K562 (cell line): ENCODE data around the gene BCL3. TPM values are rescaled to one million over a fixed set of nuclear protein-coding genes. Genes with fewer than 3 reads are reported as not detected.

ENCODE experiments used
- ATAC-seq: fragments of 200-7000 bp; cut with Tn5 transposase; 3 replicates; pipeline ENCODE4 v1.9.1; 2020; ENCODE audit warnings: moderate library complexity
- BruUV-seq: library from RNA; stranded (reverse); fragments of 400-500 nt; replicated peaks from 2 replicates; lab custom pipeline; 2021; lab: Mats Ljungman, UMichigan
- CTCF ChIA-PET: fragments of 300-600 bp; formaldehyde crosslinking; extraction: SDS; loops from one replicate; lab custom pipeline; 2021; ENCODE audit warnings: low intra/inter-chr PET ratio; lab: Yijun Ruan, JAX
- POLR2A ChIA-PET: fragments of 300-600, 350-650 bp; sonication (Branson Sonifier 250); formaldehyde crosslinking; extraction: SDS; loops from one replicate; lab custom pipeline; 2021; ENCODE audit warnings: antibody characterized with exemption, inconsistent platforms; lab: Yijun Ruan, JAX
- DNase-seq, 4 experiments: peaks; one replicate each; pipeline versions ENCODE4 v3.0.0 to v3.0.0-alpha.2; 2011 to 2018; ENCODE audit warnings: low spot score in 3 of 4, mixed read lengths in 3 of 4; ENCODE audit errors: extremely low read depth in 1 of 4
- FAIRE-seq: peaks from 2 replicates; lab custom pipeline; 2011; peaks lifted over from hg19 to GRCh38; lab: Jason Lieb, UNC
- H2AFZ ChIP-seq: 2 replicates; pipeline ENCODE4 v1.6.0; 2011; ENCODE audit warnings: low read depth, low read length, control low read depth, inconsistent platforms
- H3K27ac ChIP-seq: fragments of 200-600 bp; 3 replicates; pipeline ENCODE4 v1.8.0; 2011; ENCODE audit warnings: low read depth, mild to moderate bottlenecking, control low read depth, inconsistent platforms, low read length, moderate library complexity, mixed read lengths; ENCODE audit errors: extremely low read depth
- H3K27me3 ChIP-seq, 2 experiments: fragments of 300-600 bp in 1 of 2; 2 replicates in 1 of 2; 3 replicates in 1 of 2; pipeline versions ENCODE4 v1.6.0 to v1.8.0; 2011; ENCODE audit warnings: inconsistent platforms in 2 of 2, low read length in 2 of 2, mild to moderate bottlenecking in 1 of 2, mixed read lengths in 1 of 2, moderate library complexity in 1 of 2; ENCODE audit not compliant: control insufficient read depth in 2 of 2, insufficient read depth in 2 of 2
- H3K36me3 ChIP-seq: fragments of 300-600 bp; 3 replicates; pipeline ENCODE4 v1.8.0; 2011; ENCODE audit warnings: mild to moderate bottlenecking, low read length, inconsistent platforms; ENCODE audit not compliant: control insufficient read depth, insufficient read depth
- H3K4me1 ChIP-seq, 2 experiments: fragments of 200-600 bp in 1 of 2; replicated peaks in 1 of 2; 2 replicates in 1 of 2; 3 replicates in 1 of 2; pipeline versions ENCODE4 v1.5.1 to v1.8.0; 2011; ENCODE audit warnings: inconsistent platforms in 2 of 2, low read length in 2 of 2, mild to moderate bottlenecking in 1 of 2, mixed read lengths in 1 of 2, moderate library complexity in 1 of 2; ENCODE audit not compliant: control insufficient read depth in 2 of 2, insufficient read depth in 2 of 2
- H3K4me2 ChIP-seq: 2 replicates; pipeline ENCODE4 v1.6.1; 2011; ENCODE audit warnings: low read length, control low read depth, inconsistent platforms, mixed read lengths; ENCODE audit not compliant: insufficient read depth
- H3K4me3 ChIP-seq: fragments of 200-600 bp; sonication (generic), shearing (Covaris generic); 2 replicates; pipeline ENCODE4 v1.5.1; 2016; ENCODE audit warnings: control low read depth, inconsistent platforms
- H3K79me2 ChIP-seq: fragments of 200-600 bp; 3 replicates; pipeline ENCODE4 v1.8.0; 2011; ENCODE audit warnings: low read length, inconsistent platforms; ENCODE audit not compliant: control insufficient read depth, insufficient read depth
- H3K9ac ChIP-seq, 2 experiments: 2 replicates each; pipeline versions ENCODE4 v1.6.0 to v1.6.1; 2011; ENCODE audit warnings: low read depth in 2 of 2, low read length in 2 of 2, control low read depth in 1 of 2, inconsistent platforms in 1 of 2, mild to moderate bottlenecking in 1 of 2, mixed read lengths in 1 of 2; ENCODE audit not compliant: insufficient read depth in 1 of 2
- H3K9me1 ChIP-seq: one replicate; pipeline ENCODE4 v1.6.0; 2011; ENCODE audit warnings: inconsistent platforms, mild to moderate bottlenecking, low read length, moderate library complexity; ENCODE audit not compliant: control insufficient read depth, insufficient read depth
- H3K9me3 ChIP-seq: replicated peaks from 2 replicates; pipeline ENCODE4 v1.5.1; 2011; ENCODE audit warnings: low read depth, low read length, inconsistent platforms; ENCODE audit not compliant: control insufficient read depth, insufficient read depth
- H4K20me1 ChIP-seq: replicated peaks from 2 replicates; pipeline ENCODE4 v1.6.1; 2011; ENCODE audit warnings: low read length, inconsistent platforms, mixed read lengths; ENCODE audit not compliant: control insufficient read depth, insufficient read depth
- HNRNPLL ChIP-seq: fragments of 200-400 bp; formaldehyde crosslinking; IDR thresholded peaks from 2 replicates; pipeline ENCODE4 v1.6.1; 2017; ENCODE audit warnings: low read length, low read depth, mild to moderate bottlenecking; ENCODE audit not compliant: poor library complexity, severe bottlenecking
- NR1H2 ChIP-seq: sonication (generic); formaldehyde crosslinking; IDR thresholded peaks from 2 replicates; pipeline ENCODE4 v1.4.0; 2020; ENCODE audit warnings: mild to moderate bottlenecking, missing genetic modification reagents
- RBM22 ChIP-seq: fragments of 200-400 bp; formaldehyde crosslinking; IDR thresholded peaks from 2 replicates; pipeline ENCODE4 v1.6.1; 2018; ENCODE audit warnings: low read length, low read depth; ENCODE audit not compliant: poor library complexity, severe bottlenecking
- STAT5A ChIP-seq: IDR thresholded peaks from 2 replicates; pipeline ENCODE4 v1.6.1; 2012; ENCODE audit warnings: low read length, inconsistent platforms, borderline replicate concordance
- WGBS: fragments of 100-300 bp; shearing (Covaris generic); methylation state at CpG from one replicate; pipeline ENCODE4 v1.1.6; 2016; ENCODE audit warnings: low coverage, mixed read lengths; ENCODE audit not compliant: insufficient coverage; ENCODE audit errors: missing lambda C conversion rate; 5-methylcytosine and 5-hydroxymethylcytosine counted together
- in situ Hi-C: fragments of 300-500 bp; cut with MboI; formaldehyde crosslinking; loops from 4 replicates; pipeline ENCODE4 v1.15.0; 2018; ENCODE audit warnings: inconsistent platforms, mixed read lengths
- intact Hi-C: fragments of 100-400 bp; cut with micrococcal nuclease; formaldehyde crosslinking; loops from 2 replicates; pipeline ENCODE4 v1.14.2; 2022
- polyA plus RNA-seq, 8 experiments: library from polyadenylated mRNA; depleted of rRNA in 4 of 8; stranded (reverse) in 5 of 8; unstranded in 3 of 8; fragments of >200 nt; fragmentation: Nextera tagmentation in 2 of 8; fragmentation: Illumina TruSeq in 1 of 8; extraction: Ambion mirVana in 2 of 8; extraction: Trizol in 1 of 8; gene quantifications; 2 replicates each; pipeline versions ENCODE4 v1.2.1 to v1.2.3, GENCODE V29; 2011 to 2014; ENCODE audit warnings: inconsistent platforms in 1 of 8, missing spikeins in 1 of 8
- total RNA-seq, 7 experiments: library from RNA; depleted of rRNA in 6 of 7; stranded (reverse); fragments of >200 nt in 6 of 7; fragmentation: Illumina TruSeq in 2 of 7; extraction: Trizol in 2 of 7; gene quantifications; 2 replicates each; pipeline versions ENCODE4 v1.2.1 to v1.2.3, GENCODE V29; 2011 to 2021; ENCODE audit warnings: low replicate concordance in 1 of 7
- TF ChIP-seq, protein P1 (sequence below), 2 experiments: fragments of 450-650 bp; IDR thresholded peaks; 2 replicates each; pipeline ENCODE4 v1.6.1; 2018; ENCODE audit warnings: mild to moderate bottlenecking in 2 of 2, low read depth in 1 of 2; ENCODE audit not compliant: partially characterized antibody in 2 of 2
- TF ChIP-seq, protein P2 (sequence below), 2 experiments: fragments of 200-800 bp in 1 of 2; sonication (Bioruptor generic) in 1 of 2; sonication (generic) in 1 of 2; formaldehyde crosslinking in 1 of 2; IDR thresholded peaks in 1 of 2; conservative IDR thresholded peaks in 1 of 2; 2 replicates each; pipeline versions ENCODE4 v1.5.0 to v1.6.1; 2016 to 2020; ENCODE audit warnings: missing compliant biosample characterization in 1 of 2, missing genetic modification characterization in 1 of 2, missing genetic modification reagents in 1 of 2

The BCL3 gene
- total and polyA plus RNA-seq, 9 of the 15 experiments (the other 6 are each of a cell fraction or from before 2014, with no cell fraction given), result 0.03 to 2.4 (median 0.50) TPM; not detected in 1

DNA sequence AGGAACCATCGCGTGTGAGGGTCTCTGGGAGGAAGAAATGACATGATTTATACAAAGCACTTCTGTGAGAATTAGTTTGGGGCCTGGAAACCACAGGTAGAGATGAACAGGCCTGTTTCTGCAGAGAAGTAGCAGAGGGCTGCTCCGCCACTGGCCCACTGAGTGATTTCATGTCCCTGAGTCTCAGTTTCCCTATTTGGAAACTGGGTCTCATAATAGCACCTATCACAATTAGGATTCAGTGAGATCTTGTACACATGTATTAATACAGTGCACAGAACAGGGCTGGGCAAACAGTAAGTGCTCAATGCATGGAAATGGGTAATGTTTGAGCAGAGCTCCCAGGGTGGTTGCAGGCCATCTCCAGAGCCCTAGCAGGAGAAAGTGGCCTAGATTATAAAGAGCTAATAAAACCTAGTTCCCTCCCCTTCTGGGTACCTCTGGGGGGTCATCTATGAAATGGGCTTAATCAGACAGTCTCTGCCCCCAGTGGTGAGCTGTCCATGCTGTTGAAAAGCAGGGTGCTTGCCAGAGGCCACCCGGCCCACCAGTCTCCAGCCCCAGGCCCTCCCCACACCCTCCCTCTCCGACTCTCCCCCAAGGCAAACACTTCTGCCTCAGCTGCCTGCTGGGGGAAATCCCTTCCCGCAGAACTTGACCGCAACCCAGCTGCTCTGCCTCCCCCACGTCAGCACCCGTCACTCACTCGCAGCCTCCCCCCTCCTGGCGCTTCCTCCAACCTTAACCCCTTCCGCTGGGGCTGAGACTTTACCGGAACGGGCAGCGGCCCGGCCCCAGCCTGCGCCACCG lies 4.5 kb downstream of the BCL3 start (continued):
- TF ChIP-seq, protein P1, sequence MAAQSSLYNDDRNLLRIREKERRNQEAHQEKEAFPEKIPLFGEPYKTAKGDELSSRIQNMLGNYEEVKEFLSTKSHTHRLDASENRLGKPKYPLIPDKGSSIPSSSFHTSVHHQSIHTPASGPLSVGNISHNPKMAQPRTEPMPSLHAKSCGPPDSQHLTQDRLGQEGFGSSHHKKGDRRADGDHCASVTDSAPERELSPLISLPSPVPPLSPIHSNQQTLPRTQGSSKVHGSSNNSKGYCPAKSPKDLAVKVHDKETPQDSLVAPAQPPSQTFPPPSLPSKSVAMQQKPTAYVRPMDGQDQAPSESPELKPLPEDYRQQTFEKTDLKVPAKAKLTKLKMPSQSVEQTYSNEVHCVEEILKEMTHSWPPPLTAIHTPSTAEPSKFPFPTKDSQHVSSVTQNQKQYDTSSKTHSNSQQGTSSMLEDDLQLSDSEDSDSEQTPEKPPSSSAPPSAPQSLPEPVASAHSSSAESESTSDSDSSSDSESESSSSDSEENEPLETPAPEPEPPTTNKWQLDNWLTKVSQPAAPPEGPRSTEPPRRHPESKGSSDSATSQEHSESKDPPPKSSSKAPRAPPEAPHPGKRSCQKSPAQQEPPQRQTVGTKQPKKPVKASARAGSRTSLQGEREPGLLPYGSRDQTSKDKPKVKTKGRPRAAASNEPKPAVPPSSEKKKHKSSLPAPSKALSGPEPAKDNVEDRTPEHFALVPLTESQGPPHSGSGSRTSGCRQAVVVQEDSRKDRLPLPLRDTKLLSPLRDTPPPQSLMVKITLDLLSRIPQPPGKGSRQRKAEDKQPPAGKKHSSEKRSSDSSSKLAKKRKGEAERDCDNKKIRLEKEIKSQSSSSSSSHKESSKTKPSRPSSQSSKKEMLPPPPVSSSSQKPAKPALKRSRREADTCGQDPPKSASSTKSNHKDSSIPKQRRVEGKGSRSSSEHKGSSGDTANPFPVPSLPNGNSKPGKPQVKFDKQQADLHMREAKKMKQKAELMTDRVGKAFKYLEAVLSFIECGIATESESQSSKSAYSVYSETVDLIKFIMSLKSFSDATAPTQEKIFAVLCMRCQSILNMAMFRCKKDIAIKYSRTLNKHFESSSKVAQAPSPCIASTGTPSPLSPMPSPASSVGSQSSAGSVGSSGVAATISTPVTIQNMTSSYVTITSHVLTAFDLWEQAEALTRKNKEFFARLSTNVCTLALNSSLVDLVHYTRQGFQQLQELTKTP (IDR thresholded peaks at IDR 0.05; ENCODE audit: low read depth in 1 of 2, partially characterized antibody in 2 of 2), result peak in 1 of 2 experiments; percentile 90
- TF ChIP-seq HNRNPLL (peak; percentile 50), RBM22 (peak; percentile 82), STAT5A (peak; percentile 70; the same call in 1 of the 2 replicates)

DNA sequence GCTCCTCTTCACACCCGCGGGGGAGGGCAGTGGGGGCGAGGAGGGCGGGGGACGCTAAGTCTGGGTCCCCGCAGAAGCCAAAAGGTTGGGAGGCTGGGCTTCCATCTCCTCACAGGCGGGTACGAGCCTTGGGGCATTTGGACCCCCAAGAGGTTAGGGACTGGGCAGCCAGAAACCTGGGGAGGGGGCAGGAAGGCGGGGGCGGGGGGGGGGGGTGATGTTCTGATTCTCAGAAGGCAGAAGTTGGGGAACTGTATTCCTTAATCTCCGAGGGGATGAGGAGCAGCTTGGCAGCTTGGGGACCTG lies 5.1 kb downstream of the BCL3 start:
- Histone ChIP-seq H3K4me1 (peaks cover 22 to 56% of the 10 kb centered on the region in 2 experiments), H3K27me3 (no peaks in the 10 kb centered on the region), H3K27ac (peak overlapping the region; percentile 77), H3K4me2 (peak overlapping the region; percentile 78), H2AFZ (peak overlapping the region; percentile 82), H4K20me1 (no peaks in the 10 kb centered on the region), H3K9me1 (no peaks in the 10 kb centered on the region), H3K9me3 (no peaks in the 10 kb centered on the region), H3K9ac (peak overlapping the region; percentile 73 to 79; a peak in 3 of 4 replicates), H3K4me3 (peak overlapping the region; percentile 36; the same call in 1 of the 2 replicates), H3K79me2 (no peaks in the 10 kb centered on the region), H3K36me3 (no peaks in the 10 kb centered on the region)
- 0% methylated on average over 8 of the region's 11 CpGs for WGBS
- ChIA-PET CTCF (no interaction called here), POLR2A (interaction anchor here (0.7 to 1.8 kb wide), 4 partner anchors 10 to 293 kb away, joined by 3 to 16 read pairs (median 3); no protein-coding TSS in a partner anchor)
- DNase-seq (no peak), ATAC-seq (no peak), FAIRE-seq (no peak)
- in situ Hi-C loops, result no loop called here
- BruUV-seq, result no TSS peak
- intact Hi-C loops, result no loop called here
- no peak; the same call in 1 of the 2 replicates for TF ChIP-seq NR1H2
- TF ChIP-seq, protein P2, sequence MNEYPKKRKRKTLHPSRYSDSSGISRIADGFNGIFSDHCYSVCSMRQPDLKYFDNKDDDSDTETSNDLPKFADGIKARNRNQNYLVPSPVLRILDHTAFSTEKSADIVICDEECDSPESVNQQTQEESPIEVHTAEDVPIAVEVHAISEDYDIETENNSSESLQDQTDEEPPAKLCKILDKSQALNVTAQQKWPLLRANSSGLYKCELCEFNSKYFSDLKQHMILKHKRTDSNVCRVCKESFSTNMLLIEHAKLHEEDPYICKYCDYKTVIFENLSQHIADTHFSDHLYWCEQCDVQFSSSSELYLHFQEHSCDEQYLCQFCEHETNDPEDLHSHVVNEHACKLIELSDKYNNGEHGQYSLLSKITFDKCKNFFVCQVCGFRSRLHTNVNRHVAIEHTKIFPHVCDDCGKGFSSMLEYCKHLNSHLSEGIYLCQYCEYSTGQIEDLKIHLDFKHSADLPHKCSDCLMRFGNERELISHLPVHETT (CRISPR knock-in tag; conservative IDR thresholded peaks at IDR 0.05 in 1 of 2, IDR thresholded peaks at IDR 0.05 in 1 of 2), result 0 out of 4 replicates have a peak, but pooled peaks of 1 of the 2 experiments have one; percentile 5
